Mesendoderm (in vitro differentiated cells): ENCODE measurements around the gene SEL1L.
"Not testable (repeated sequence)": the region's sequence is repeated elsewhere in the genome, so short reads cannot be mapped to it uniquely, and the experiment has no call there.

Experiments used
- DNase-seq: peaks from one replicate; pipeline ENCODE4 v3.0.0; 2013
- H2AK5ac ChIP-seq: 2 replicates; pipeline ENCODE4 v1.6.1; 2013; ENCODE audit warnings: low read length, inconsistent platforms
- H2BK120ac ChIP-seq: 2 replicates; pipeline ENCODE4 v1.6.1; 2013; ENCODE audit warnings: low read depth, mild to moderate bottlenecking, low read length, moderate library complexity, mixed read lengths
- H2BK15ac ChIP-seq: replicated peaks from 2 replicates; pipeline ENCODE4 v1.6.1; 2013; ENCODE audit warnings: low read depth, mild to moderate bottlenecking, moderate library complexity
- H2BK5ac ChIP-seq: 2 replicates; pipeline ENCODE4 v1.6.1; 2013; ENCODE audit warnings: low read length, inconsistent platforms
- H3K18ac ChIP-seq: 2 replicates; pipeline ENCODE4 v1.6.1; 2013; ENCODE audit warnings: mild to moderate bottlenecking, low read length, mixed read lengths
- H3K23ac ChIP-seq: one replicate; pipeline ENCODE4 v1.6.1; 2013; ENCODE audit warnings: low read length
- H3K27ac ChIP-seq: 2 replicates; pipeline ENCODE4 v1.5.1; 2013; ENCODE audit warnings: low read depth, mild to moderate bottlenecking, inconsistent platforms, low read length, moderate library complexity
- H3K27me3 ChIP-seq: 2 replicates; pipeline ENCODE4 v1.6.1; 2013; ENCODE audit warnings: low read length, control low read depth, mild to moderate bottlenecking, inconsistent platforms; ENCODE audit not compliant: insufficient read depth, poor library complexity
- H3K36me3 ChIP-seq: 2 replicates; pipeline ENCODE4 v1.6.1; 2013; ENCODE audit warnings: low read length, inconsistent platforms; ENCODE audit not compliant: control insufficient read depth, insufficient read depth
- H3K4ac ChIP-seq: one replicate; pipeline ENCODE4 v1.6.1; 2013; ENCODE audit warnings: low read depth, mild to moderate bottlenecking, low read length, moderate library complexity
- H3K4me1 ChIP-seq: 2 replicates; pipeline ENCODE4 v1.6.1; 2013; ENCODE audit warnings: low read depth, low read length, inconsistent platforms; ENCODE audit not compliant: control insufficient read depth
- H3K4me2 ChIP-seq: 2 replicates; pipeline ENCODE4 v1.6.1; 2013; ENCODE audit warnings: low read length
- H3K4me3 ChIP-seq: 2 replicates; pipeline ENCODE4 v1.5.1; 2013; ENCODE audit warnings: mild to moderate bottlenecking, low read length
- H3K56ac ChIP-seq: one replicate; pipeline ENCODE4 v1.6.1; 2013; ENCODE audit warnings: low read length
- H3K79me1 ChIP-seq: 2 replicates; pipeline ENCODE4 v1.6.1; 2013; ENCODE audit warnings: low read length, inconsistent platforms
- H3K79me2 ChIP-seq: 2 replicates; pipeline ENCODE4 v1.6.1; 2013; ENCODE audit warnings: mild to moderate bottlenecking, low read length; ENCODE audit not compliant: control insufficient read depth, insufficient read depth
- H3K9ac ChIP-seq: 2 replicates; pipeline ENCODE4 v1.6.1; 2013; ENCODE audit warnings: low read length, inconsistent platforms
- H4K5ac ChIP-seq: one replicate; pipeline ENCODE4 v1.6.1; 2013; ENCODE audit warnings: low read length
- H4K8ac ChIP-seq: one replicate; pipeline ENCODE4 v1.6.1; 2013; ENCODE audit warnings: low read depth, mild to moderate bottlenecking, control low read depth, low read length, moderate library complexity
- WGBS: extraction: QIAGEN DNeasy Blood & Tissue Kit; methylation state at CpG from one replicate; pipeline ENCODE4 v1.1.7; 2013; ENCODE audit warnings: low lambda C conversion rate, missing lambda C conversion rate; ENCODE audit not compliant: insufficient coverage; ENCODE audit errors: extremely low coverage; 5-methylcytosine and 5-hydroxymethylcytosine counted together

Gene SEL1L

GRCh38 chr14:81473456-81474147 is 60.1 kb downstream of the SEL1L start:
- H2AK5ac ChIP-seq: no peak overlapping the region

DNA sequence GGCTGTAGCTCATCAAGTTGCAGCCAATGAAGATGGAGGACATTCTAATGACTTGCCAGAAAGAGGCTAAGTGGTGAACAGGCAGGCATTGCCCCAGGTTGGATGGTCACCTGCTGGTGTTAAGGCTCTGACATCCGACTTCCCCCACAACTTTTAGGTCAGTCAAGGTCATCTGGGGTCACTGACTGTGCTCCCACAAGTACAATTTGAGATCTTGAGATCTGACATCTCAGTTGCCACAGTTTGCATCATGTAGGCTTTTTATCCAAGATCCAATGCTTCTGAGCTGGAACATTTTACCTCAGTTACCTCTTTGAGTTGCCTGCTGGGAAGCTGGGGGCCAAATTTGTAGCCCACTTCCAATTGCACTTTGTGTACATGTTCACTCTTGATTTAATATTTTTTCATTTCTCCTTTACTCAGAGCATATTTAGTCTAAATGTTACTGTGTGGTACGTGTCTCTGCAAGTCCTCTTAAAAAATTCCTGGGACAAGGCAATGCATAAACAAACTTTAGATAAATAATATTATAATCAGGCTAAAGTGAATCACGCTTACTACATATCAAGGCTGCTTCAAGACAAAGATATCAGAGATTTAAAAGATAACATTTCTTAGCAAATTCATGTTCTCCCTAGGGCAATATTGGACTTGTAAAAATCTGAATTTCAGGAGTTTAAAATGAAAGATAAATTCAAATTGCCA is 61.4 kb downstream of the SEL1L start:
- H2BK5ac ChIP-seq: no peak overlapping the region
- no peak overlapping the region for H3K18ac ChIP-seq
- H2AK5ac ChIP-seq: no peak overlapping the region
- H3K27ac ChIP-seq: no peak overlapping the region
- H3K27me3 ChIP-seq: no peaks in the 10 kb centered on the region
- H3K79me1 ChIP-seq: no peaks in the 10 kb centered on the region
- no peak overlapping the region for H4K8ac ChIP-seq
- no peak overlapping the region for H3K9ac ChIP-seq
- no peak overlapping the region for H3K23ac ChIP-seq
- no peak for DNase-seq
- WGBS: no CpG with 5 or more reads among the region's 3 CpGs
- no peak overlapping the region for H2BK15ac ChIP-seq
- H3K4me3 ChIP-seq: no peak overlapping the region
- no peak overlapping the region for H2BK120ac ChIP-seq
- no peaks in the 10 kb centered on the region for H3K79me2 ChIP-seq
- no peak overlapping the region for H4K5ac ChIP-seq
- H3K4ac ChIP-seq: no peak overlapping the region
- no peaks in the 10 kb centered on the region for H3K4me1 ChIP-seq
- H3K36me3 ChIP-seq: no peaks in the 10 kb centered on the region
- no peak overlapping the region for H3K56ac ChIP-seq
- H3K4me2 ChIP-seq: no peak overlapping the region

More at GRCh38 chr14:81473456-81474147, 60.1 kb downstream of the SEL1L start:
- Histone ChIP-seq H3K36me3 (no peaks in the 10 kb centered on the region), H3K4me3 (no peak overlapping the region), H2BK120ac (no peak overlapping the region), H3K27me3 (no peaks in the 10 kb centered on the region), H3K18ac (no peak overlapping the region), H3K56ac (no peak overlapping the region), H2BK15ac (no peak overlapping the region), H3K4ac (no peak overlapping the region), H3K79me2 (no peaks in the 10 kb centered on the region), H3K27ac (no peak overlapping the region), H2BK5ac (no peak overlapping the region), H3K79me1 (no peaks in the 10 kb centered on the region), H3K23ac (no peak overlapping the region), H3K4me1 (no peaks in the 10 kb centered on the region), H3K9ac (no peak overlapping the region), H3K4me2 (no peak overlapping the region), H4K8ac (no peak overlapping the region), H4K5ac (no peak overlapping the region)
- WGBS: no CpG with 5 or more reads among the region's 3 CpGs
- DNase-seq: no peak

- Histone ChIP-seq H3K56ac (no peak overlapping the region), H2BK5ac (no peak overlapping the region), H3K27ac (no peak overlapping the region), H3K18ac (no peak overlapping the region), H3K4me1 (no peaks in the 10 kb centered on the region), H3K27me3 (no peaks in the 10 kb centered on the region), H3K4ac (no peak overlapping the region), H4K8ac (no peak overlapping the region), H3K79me2 (no peaks in the 10 kb centered on the region), H2AK5ac (no peak overlapping the region), H2BK120ac (no peak overlapping the region), H3K4me2 (no peak overlapping the region), H4K5ac (no peak overlapping the region), H3K9ac (no peak overlapping the region), H2BK15ac (no peak overlapping the region), H3K23ac (no peak overlapping the region), H3K36me3 (no peaks in the 10 kb centered on the region), H3K79me1 (no peaks in the 10 kb centered on the region), H3K4me3 (no peak overlapping the region)
- DNase-seq: no peak
- no CpG with 5 or more reads among the region's 7 CpGs for WGBS
These were observed 62.6 kb downstream of the SEL1L start for GRCh38 chr14:81471062-81471461.

GRCh38 chr14:81470557-81470826 is 63.2 kb downstream of the SEL1L start:
- not testable (repeated sequence) for H3K27ac ChIP-seq, H3K4me1 ChIP-seq, H3K36me3 ChIP-seq, H4K8ac ChIP-seq, H3K9ac ChIP-seq, H3K27me3 ChIP-seq, DNase-seq, H2BK5ac ChIP-seq, H3K23ac ChIP-seq, H3K79me1 ChIP-seq, H2BK120ac ChIP-seq, H2BK15ac ChIP-seq, H4K5ac ChIP-seq, H3K4me2 ChIP-seq, H3K79me2 ChIP-seq, H3K4me3 ChIP-seq, H2AK5ac ChIP-seq, H3K18ac ChIP-seq, H3K4ac ChIP-seq, H3K56ac ChIP-seq
- no CpG with 5 or more reads among the region's 5 CpGs for WGBS

DNA sequence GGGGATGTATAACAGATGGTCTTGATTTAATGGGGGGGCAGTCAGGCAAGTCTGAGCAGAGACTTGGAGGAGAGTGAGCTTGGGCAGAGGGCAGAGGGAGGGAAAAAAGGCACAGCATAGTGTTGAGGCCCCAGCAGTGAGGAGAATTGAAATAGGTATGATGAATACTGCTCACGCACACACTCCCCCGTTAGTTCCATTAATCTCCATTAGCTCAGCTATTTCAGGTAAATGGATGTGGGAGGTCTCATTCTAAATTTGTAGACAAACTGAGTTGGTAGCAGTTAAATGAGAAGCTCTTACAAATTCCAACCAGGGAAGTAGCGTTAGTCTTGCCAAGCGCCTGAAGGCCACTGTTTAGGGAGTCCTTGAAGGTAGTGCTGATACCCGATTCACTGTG is 66.8 kb downstream of the SEL1L start:
- no peak overlapping the region for H3K4ac ChIP-seq
- no peak overlapping the region for H2BK15ac ChIP-seq
- no peak overlapping the region for H3K4me2 ChIP-seq
- H3K18ac ChIP-seq: no peak overlapping the region
- no peak overlapping the region for H4K8ac ChIP-seq
- no peak overlapping the region for H3K23ac ChIP-seq
- no peak overlapping the region for H3K4me3 ChIP-seq
- no peak overlapping the region for H4K5ac ChIP-seq
- no peaks in the 10 kb centered on the region for H3K79me1 ChIP-seq
- H3K27me3 ChIP-seq: no peaks in the 10 kb centered on the region
- no peak for DNase-seq
- H3K56ac ChIP-seq: no peak overlapping the region
- H3K27ac ChIP-seq: no peak overlapping the region
- H3K9ac ChIP-seq: no peak overlapping the region
- no peak overlapping the region for H2BK120ac ChIP-seq
- H2AK5ac ChIP-seq: no peak overlapping the region
- no peaks in the 10 kb centered on the region for H3K4me1 ChIP-seq
- no CpG with 5 or more reads among the region's 5 CpGs for WGBS
- no peaks in the 10 kb centered on the region for H3K79me2 ChIP-seq
- no peaks in the 10 kb centered on the region for H3K36me3 ChIP-seq
- no peak overlapping the region for H2BK5ac ChIP-seq
